Activated naive CD8-positive, alpha-beta T cell treated with anti-CD3 and anti-CD28 coated beads for 36 hours (primary cell): Measurements from ENCODE around the gene PLCL1. TPM values are rescaled to one million over a fixed set of nuclear protein-coding genes. Genes with fewer than 3 reads are reported as not detected.

Experiments used
- DNase-seq: peaks from one replicate; pipeline ENCODE4 v3.0.0; 2021
- H3K27ac Mint-ChIP-seq: one replicate; pipeline ENCODE4 v1.8.0; 2022; ENCODE audit warnings: mild to moderate bottlenecking, moderate library complexity, mixed read lengths
- H3K27me3 Mint-ChIP-seq: one replicate; pipeline ENCODE4 v1.8.0; 2022; ENCODE audit warnings: mild to moderate bottlenecking, mixed read lengths
- H3K36me3 Mint-ChIP-seq: one replicate; pipeline ENCODE4 v1.8.0; 2021; ENCODE audit warnings: mild to moderate bottlenecking, mixed read lengths
- H3K4me1 Mint-ChIP-seq: one replicate; pipeline ENCODE4 v1.8.0; 2021; ENCODE audit warnings: mixed read lengths
- H3K4me3 Mint-ChIP-seq: one replicate; pipeline ENCODE4 v1.8.0; 2022; ENCODE audit warnings: mild to moderate bottlenecking, moderate library complexity, mixed read lengths
- H3K9me3 Mint-ChIP-seq: one replicate; pipeline ENCODE4 v1.8.0; 2022; ENCODE audit warnings: mixed read lengths
- total RNA-seq, 2 experiments: library from RNA; stranded (reverse); gene quantifications; one replicate each; pipeline ENCODE4 v1.2.3, GENCODE V29; 2021

The PLCL1 gene
- total RNA-seq, 2 experiments from 2014 or later = 0.22 to 0.23 TPM

DNA sequence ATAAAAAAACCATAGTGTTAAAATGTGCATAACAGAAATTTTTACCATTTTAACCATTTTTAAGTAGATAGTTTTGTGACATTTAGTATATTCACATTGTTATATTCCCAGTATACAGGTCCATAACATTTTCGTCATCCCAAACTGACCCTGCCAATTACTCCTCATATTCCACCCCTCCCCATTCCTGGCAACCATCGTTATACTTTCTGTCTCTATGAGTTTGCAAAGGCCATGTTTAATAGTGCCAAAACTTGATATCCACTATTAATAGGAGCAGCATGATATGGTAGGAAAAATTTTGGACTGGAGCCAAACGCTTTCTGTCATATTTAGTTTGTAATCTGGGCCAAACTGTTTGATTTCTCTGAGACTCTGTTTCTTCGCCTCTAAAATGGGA lies 30.9 kb downstream of the PLCL1 start:
- Mint-ChIP-seq H3K27me3 (no peaks in the 10 kb centered on the region), H3K9me3 (peaks cover 15% of the 10 kb centered on the region), H3K27ac (no peak overlapping the region), H3K4me1 (peaks cover 29% of the 10 kb centered on the region), H3K4me3 (no peak overlapping the region), H3K36me3 (peaks cover under 1% of the 10 kb centered on the region)
- no peak for DNase-seq

- H3K4me1 Mint-ChIP-seq = peaks cover 38% of the 10 kb centered on the region
- peak overlapping the region; percentile 69 for H3K27ac Mint-ChIP-seq
- H3K36me3 Mint-ChIP-seq = no peaks in the 10 kb centered on the region
- H3K4me3 Mint-ChIP-seq = peak overlapping the region; percentile 61
- DNase-seq = no peak
- H3K9me3 Mint-ChIP-seq = peaks cover 10% of the 10 kb centered on the region
- H3K27me3 Mint-ChIP-seq = no peaks in the 10 kb centered on the region
These were observed 33.6 kb downstream of the PLCL1 start for GRCh38 chr2:197838036-197838435.

- Mint-ChIP-seq H3K27ac (peak overlapping the region; percentile 69), H3K27me3 (no peaks in the 10 kb centered on the region), H3K9me3 (peaks cover 7% of the 10 kb centered on the region), H3K4me3 (peak overlapping the region; percentile 61), H3K4me1 (peaks cover 38% of the 10 kb centered on the region), H3K36me3 (no peaks in the 10 kb centered on the region)
- DNase-seq = no peak
These were observed 34.2 kb downstream of the PLCL1 start for GRCh38 chr2:197838579-197838978.

DNA sequence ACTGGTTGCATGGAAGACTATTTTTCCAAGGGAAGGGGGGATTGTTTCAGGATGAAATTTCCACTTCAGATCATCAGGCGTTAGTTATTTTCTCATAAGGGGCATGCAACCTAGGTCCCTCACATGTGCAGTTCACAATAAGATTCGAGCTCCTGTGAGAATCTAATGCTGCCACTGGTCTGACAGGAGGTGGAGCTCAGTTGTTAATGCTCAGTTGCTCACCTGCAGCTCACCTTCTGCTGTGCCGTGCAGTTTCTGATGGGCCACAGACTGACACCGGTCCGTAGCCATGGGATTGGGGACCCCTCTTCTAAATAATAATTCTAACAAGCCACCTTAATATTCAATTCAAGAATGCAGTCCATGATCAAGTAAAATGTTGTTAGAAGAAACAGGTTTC lies 34.9 kb downstream of the PLCL1 start:
- no peak for DNase-seq
- no peaks in the 10 kb centered on the region for H3K27me3 Mint-ChIP-seq
- no peak overlapping the region for H3K4me3 Mint-ChIP-seq
- peaks cover 38% of the 10 kb centered on the region for H3K4me1 Mint-ChIP-seq
- no peak overlapping the region for H3K27ac Mint-ChIP-seq
- H3K9me3 Mint-ChIP-seq = peaks cover 4% of the 10 kb centered on the region
- H3K36me3 Mint-ChIP-seq = no peaks in the 10 kb centered on the region

DNA sequence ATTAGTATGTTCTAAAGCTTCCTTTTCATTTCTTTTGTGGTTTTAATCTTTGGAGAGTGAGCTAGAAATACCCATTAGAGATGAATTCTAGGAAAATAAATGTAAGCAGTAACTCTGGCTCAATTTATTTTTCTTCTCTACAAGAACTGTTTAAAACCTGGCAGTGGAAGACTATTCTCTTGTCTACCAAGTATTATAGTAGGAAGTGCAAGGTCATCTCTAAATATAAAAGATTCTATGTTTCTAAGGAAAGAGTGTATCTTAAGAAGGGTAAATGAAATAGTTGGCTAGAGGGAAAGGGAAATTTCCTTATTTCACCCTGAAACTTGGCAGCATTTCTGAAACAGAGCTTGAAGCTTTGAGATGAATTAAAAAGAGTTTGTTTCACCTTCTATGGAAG lies 35.5 kb downstream of the PLCL1 start:
- H3K4me3 Mint-ChIP-seq = no peak overlapping the region
- no peaks in the 10 kb centered on the region for H3K36me3 Mint-ChIP-seq
- no peaks in the 10 kb centered on the region for H3K27me3 Mint-ChIP-seq
- no peak overlapping the region for H3K27ac Mint-ChIP-seq
- no peak for DNase-seq
- H3K9me3 Mint-ChIP-seq = peaks cover 2% of the 10 kb centered on the region
- peaks cover 38% of the 10 kb centered on the region for H3K4me1 Mint-ChIP-seq

DNA sequence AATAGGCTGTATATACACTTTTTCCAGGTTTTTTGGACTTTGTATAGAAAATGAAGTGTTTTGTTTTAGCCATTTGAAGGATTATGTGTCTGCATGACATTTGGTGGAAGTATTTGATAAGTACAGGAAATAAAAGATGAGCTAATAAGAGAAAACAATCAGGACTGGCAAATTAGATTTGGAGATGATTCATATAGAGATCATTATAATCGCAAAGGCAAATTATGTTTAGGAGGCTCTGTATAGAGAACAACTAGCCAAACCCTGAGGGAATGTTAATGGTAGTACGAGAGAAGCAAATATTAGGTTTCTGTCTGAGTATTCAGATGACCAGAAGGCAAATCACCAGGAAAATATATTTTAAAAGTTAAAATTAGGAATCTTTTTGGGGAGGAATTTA lies 41.7 kb downstream of the PLCL1 start:
- peaks cover 38% of the 10 kb centered on the region for H3K4me1 Mint-ChIP-seq

GRCh38 chr2:197846777-197847176 lies 42.4 kb downstream of the PLCL1 start:
- no peaks in the 10 kb centered on the region for H3K36me3 Mint-ChIP-seq
- no peak for DNase-seq
- H3K4me1 Mint-ChIP-seq = peaks cover 41% of the 10 kb centered on the region
- H3K9me3 Mint-ChIP-seq = no peaks in the 10 kb centered on the region
- no peak overlapping the region for H3K4me3 Mint-ChIP-seq
- no peak overlapping the region for H3K27ac Mint-ChIP-seq
- no peaks in the 10 kb centered on the region for H3K27me3 Mint-ChIP-seq

More for the DNA sequence above, 41.7 kb downstream of the PLCL1 start:
- H3K27ac Mint-ChIP-seq = no peak overlapping the region
- no peak overlapping the region for H3K4me3 Mint-ChIP-seq
- no peaks in the 10 kb centered on the region for H3K27me3 Mint-ChIP-seq
- no peak for DNase-seq
- no peaks in the 10 kb centered on the region for H3K36me3 Mint-ChIP-seq
- H3K9me3 Mint-ChIP-seq = peaks cover 2% of the 10 kb centered on the region

DNA sequence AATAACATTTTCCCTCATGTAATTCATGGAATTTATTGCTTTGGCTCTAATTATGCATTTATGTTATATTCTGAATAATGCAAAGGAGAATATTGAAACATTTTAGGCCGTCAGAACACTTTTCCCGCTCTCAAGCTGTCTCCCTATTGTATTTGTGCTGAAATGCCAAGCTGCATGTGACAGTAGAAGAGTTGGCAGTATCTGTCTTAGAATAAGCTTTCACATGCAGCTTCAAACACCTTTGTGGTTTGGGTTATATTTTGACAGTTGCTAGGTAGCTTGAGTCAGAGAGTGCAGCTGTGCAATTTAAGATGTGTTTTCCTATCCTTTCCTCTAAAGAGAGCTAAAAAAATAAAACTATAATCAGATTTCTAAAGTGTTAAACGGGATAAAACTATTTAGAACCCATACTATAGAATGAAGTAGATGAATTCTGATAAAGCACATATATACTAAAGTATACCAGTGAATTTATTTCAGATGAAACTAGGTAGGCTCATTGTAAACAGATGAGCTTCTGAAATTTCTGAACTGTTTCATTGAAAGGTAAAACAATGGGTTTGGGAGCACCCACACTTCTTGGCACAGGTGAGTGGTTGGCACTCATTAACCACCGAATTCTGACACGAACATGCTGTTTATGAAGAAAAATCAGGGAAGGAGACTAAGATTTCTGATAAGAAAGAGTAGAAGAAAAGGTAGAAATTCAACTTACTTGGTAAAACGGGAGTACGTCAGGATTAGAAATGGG lies 43.4 kb downstream of the PLCL1 start:
- H3K4me1 Mint-ChIP-seq = peaks cover 33% of the 10 kb centered on the region
- no peaks in the 10 kb centered on the region for H3K9me3 Mint-ChIP-seq
- H3K4me3 Mint-ChIP-seq = no peak overlapping the region
- H3K27ac Mint-ChIP-seq = peak overlapping the region; percentile 8
- H3K36me3 Mint-ChIP-seq = no peaks in the 10 kb centered on the region
- H3K27me3 Mint-ChIP-seq = no peaks in the 10 kb centered on the region
- no peak for DNase-seq

GRCh38 chr2:197848602-197849001 lies 44.2 kb downstream of the PLCL1 start:
- Mint-ChIP-seq H3K36me3 (no peaks in the 10 kb centered on the region), H3K27me3 (no peaks in the 10 kb centered on the region), H3K27ac (no peak overlapping the region), H3K9me3 (no peaks in the 10 kb centered on the region), H3K4me1 (peaks cover 31% of the 10 kb centered on the region), H3K4me3 (no peak overlapping the region)
- DNase-seq = no peak

DNA sequence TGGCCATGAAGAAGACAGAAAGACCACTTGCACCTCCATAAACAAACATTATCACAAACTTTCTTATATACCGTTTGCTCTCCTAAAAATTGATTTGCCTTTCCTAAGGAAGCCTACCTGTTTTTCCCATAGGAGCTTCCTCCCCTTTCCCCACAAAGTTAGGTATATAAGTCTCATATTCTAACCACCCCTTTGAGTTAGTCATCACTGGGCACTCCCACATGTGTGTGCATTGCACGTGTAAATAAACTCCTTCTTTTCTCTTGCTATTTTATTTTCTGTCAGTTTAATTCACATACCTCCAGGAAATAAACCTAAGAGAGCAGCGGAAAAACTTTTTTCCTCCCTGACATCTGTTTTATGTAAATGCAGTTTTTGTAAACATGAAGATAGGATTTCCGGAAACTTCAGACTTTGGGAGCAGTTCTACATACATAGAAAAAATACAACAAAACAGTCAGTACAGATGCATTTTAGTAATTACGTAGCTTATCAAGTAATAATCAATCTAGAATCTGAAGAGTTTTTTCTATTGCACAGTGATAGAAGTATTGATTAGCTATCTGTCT lies 46.6 kb downstream of the PLCL1 start:
- Mint-ChIP-seq H3K9me3 (no peaks in the 10 kb centered on the region), H3K27me3 (no peaks in the 10 kb centered on the region), H3K27ac (no peak overlapping the region), H3K4me1 (peaks cover 30% of the 10 kb centered on the region), H3K36me3 (no peaks in the 10 kb centered on the region), H3K4me3 (no peak overlapping the region)
- no peak for DNase-seq

DNA sequence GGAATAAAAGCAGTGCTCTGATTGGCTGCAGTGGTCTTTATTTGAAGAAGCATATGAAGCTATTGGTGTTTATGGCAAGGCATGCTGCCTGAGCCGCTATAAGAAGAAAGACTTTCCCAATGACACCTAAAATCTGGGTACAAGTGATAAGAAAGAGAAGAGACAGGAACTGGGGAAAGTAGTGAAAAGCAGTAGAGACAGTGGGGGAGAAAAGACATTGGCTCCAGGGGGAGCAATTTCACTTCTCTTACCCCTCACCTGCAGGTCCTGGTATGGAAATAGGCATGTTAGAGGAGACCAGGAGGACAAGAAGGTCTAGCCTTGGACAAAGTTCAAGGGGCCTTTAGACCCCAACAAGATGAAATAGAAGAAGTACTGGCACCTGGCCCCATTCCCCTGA lies 47.1 kb downstream of the PLCL1 start:
- Mint-ChIP-seq H3K4me1 (peaks cover 30% of the 10 kb centered on the region), H3K9me3 (no peaks in the 10 kb centered on the region), H3K36me3 (no peaks in the 10 kb centered on the region), H3K27me3 (no peaks in the 10 kb centered on the region), H3K27ac (no peak overlapping the region), H3K4me3 (no peak overlapping the region)
- no peak for DNase-seq

GRCh38 chr2:197852108-197852507 lies 47.7 kb downstream of the PLCL1 start:
- no peak for DNase-seq
- Mint-ChIP-seq H3K36me3 (no peaks in the 10 kb centered on the region), H3K4me3 (no peak overlapping the region), H3K9me3 (no peaks in the 10 kb centered on the region), H3K27me3 (no peaks in the 10 kb centered on the region), H3K27ac (no peak overlapping the region), H3K4me1 (peaks cover 28% of the 10 kb centered on the region)

- no peaks in the 10 kb centered on the region for H3K36me3 Mint-ChIP-seq
- H3K4me1 Mint-ChIP-seq = peaks cover 15% of the 10 kb centered on the region
- no peak overlapping the region for H3K4me3 Mint-ChIP-seq
- H3K27me3 Mint-ChIP-seq = no peaks in the 10 kb centered on the region
- H3K9me3 Mint-ChIP-seq = peaks cover 6% of the 10 kb centered on the region
- no peak for DNase-seq
- no peak overlapping the region for H3K27ac Mint-ChIP-seq
These were observed 49.2 kb downstream of the PLCL1 start for GRCh38 chr2:197853549-197853948.

GRCh38 chr2:197857476-197858107 lies 53.2 kb downstream of the PLCL1 start:
- Mint-ChIP-seq H3K4me1 (peaks cover 12% of the 10 kb centered on the region), H3K4me3 (no peak overlapping the region), H3K9me3 (peaks cover 12% of the 10 kb centered on the region), H3K36me3 (peaks cover 3% of the 10 kb centered on the region), H3K27me3 (no peaks in the 10 kb centered on the region), H3K27ac (no peak overlapping the region)
- DNase-seq = no peak

DNA sequence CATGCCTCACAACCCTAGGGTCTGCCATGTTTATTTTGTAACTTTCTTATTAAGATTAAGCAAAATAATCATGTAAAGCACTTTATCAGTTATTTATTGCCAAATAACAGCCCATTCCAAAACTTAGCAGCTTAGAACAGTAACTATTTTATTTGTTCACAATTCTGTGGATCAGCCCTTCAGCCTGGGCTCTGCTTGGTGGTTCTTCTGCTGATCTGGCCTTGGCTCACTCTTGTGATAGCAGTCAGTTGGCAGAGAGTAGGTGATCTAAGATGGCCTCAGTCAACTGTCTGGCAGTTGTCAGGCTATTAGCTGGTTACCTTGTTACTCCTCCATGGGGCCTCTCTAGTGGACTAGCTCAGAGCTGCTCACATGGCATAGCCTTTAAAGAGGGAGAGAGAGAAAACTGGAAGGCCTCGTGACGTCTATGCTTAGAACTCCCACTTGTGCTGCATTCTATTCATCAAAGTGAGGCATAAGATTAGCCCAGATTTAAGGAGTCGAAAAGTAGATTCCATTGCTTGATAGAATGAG lies 54.3 kb downstream of the PLCL1 start:
- no peaks in the 10 kb centered on the region for H3K27me3 Mint-ChIP-seq
- peaks cover 12% of the 10 kb centered on the region for H3K9me3 Mint-ChIP-seq
- peaks cover 14% of the 10 kb centered on the region for H3K4me1 Mint-ChIP-seq
- no peak overlapping the region for H3K27ac Mint-ChIP-seq
- H3K36me3 Mint-ChIP-seq = peaks cover 3% of the 10 kb centered on the region
- no peak overlapping the region for H3K4me3 Mint-ChIP-seq
- DNase-seq = no peak
